Measurements from ENCODE around the gene ZFR.
"Not testable (repeated sequence)": the region's sequence is repeated elsewhere in the genome, so short reads cannot be mapped to it uniquely, and the experiment has no call there.

ZFR gene

GRCh38 chr5:32317041-32317440 is 127.5 kb downstream of the ZFR start:
- DNase-seq: no peak

- DNase-seq: no peak
These were observed 129.1 kb downstream of the ZFR start for GRCh38 chr5:32315221-32316014.

- no peak for DNase-seq
These were observed 129.9 kb downstream of the ZFR start for GRCh38 chr5:32314658-32315057.

- DNase-seq: not testable (repeated sequence)
These were observed 130.4 kb downstream of the ZFR start for GRCh38 chr5:32314152-32314488.

- peak; percentile 100 for DNase-seq
These were observed 131.8 kb downstream of the ZFR start, which contains the start of gene MTMR12 for GRCh38 chr5:32312595-32313332. Gene MTMR12 (minus strand): TSS chr5:32312939. CDS start chr5:32312838, 101 bp downstream.

GRCh38 chr5:32312197-32312594 is 132.3 kb downstream of the ZFR start:
- peak; percentile 56 for DNase-seq

GRCh38 chr5:32311404-32312196 is 132.9 kb downstream of the ZFR start:
- no peak for DNase-seq

- no peak for DNase-seq
These were observed 134.8 kb downstream of the ZFR start for GRCh38 chr5:32309761-32310160.

GRCh38 chr5:32308946-32309345 is 135.6 kb downstream of the ZFR start:
- no peak for DNase-seq

- DNase-seq: no peak
These were observed 136.8 kb downstream of the ZFR start for GRCh38 chr5:32307769-32308194.

- DNase-seq: no peak
These were observed 139.9 kb downstream of the ZFR start for GRCh38 chr5:32304622-32305021.

Measured in CD4-positive, alpha-beta T cell treated with Interleukin-6 for 4 hours (primary cell).